ENCODE measurements around the gene LGALS4. TPM values are rescaled to one million over a fixed set of nuclear protein-coding genes. Genes with fewer than 3 reads are reported as not detected.

LGALS4 gene
- total RNA-seq, 1 experiment from 2014 or later, result not detected

DNA sequence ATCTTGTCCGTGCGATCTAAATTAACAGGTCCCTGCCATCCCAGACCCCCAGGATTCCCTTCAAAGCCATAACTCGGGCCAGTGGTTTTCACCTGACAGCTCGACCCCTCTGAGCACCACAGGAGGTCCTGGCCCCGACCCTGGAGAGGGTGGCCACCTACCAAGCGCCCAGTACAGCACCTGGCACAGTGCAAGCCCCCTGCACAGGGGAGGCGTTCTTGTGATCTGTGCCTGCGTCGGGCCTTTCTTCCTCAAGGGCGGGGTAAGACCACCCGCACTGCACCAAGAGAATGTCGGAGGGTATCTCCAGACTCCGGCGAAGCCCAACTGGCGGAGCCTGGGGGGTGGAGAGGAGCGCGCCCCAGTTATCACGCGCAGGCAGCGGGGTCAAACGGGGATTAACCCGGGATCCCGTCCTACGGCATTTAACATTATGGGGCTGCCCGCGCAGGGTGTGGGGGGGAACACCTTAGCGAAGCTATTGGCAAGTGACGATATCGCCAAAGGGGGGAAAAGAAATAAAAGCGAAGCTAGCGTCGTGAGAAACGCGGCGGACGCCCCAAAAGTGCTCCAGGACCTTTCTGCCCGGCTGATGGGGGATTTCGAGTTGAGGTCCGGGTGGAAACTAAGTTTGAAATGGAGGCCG, 38.4 kb upstream of the LGALS4 start:
- DNase-seq (ENCODE audit: unreplicated experiment), result no peak
- Mint-ChIP-seq H3K4me1 (ENCODE audit: insufficient read depth, unreplicated experiment) (peaks cover 18% of the 10 kb centered on the region), H3K27ac (ENCODE audit: low read depth, unreplicated experiment) (peak overlapping the region; percentile 99), H3K4me3 (ENCODE audit: unreplicated experiment) (peak overlapping the region; percentile 97), H3K36me3 (ENCODE audit: insufficient read depth, unreplicated experiment) (peaks cover 38% of the 10 kb centered on the region), H3K27me3 (ENCODE audit: insufficient read depth, unreplicated experiment) (no peaks in the 10 kb centered on the region), H3K9me3 (ENCODE audit: unreplicated experiment) (no peaks in the 10 kb centered on the region)
- intact Hi-C loops (cut with micrococcal nuclease), result loop anchor here (1.0 to 5.0 kb wide), 3 partner anchors 48 to 199 kb away; partner anchors contain the start of genes MRPS12, NFKBIB, SARS2 and SIRT2
- TF ChIP-seq, protein P1, sequence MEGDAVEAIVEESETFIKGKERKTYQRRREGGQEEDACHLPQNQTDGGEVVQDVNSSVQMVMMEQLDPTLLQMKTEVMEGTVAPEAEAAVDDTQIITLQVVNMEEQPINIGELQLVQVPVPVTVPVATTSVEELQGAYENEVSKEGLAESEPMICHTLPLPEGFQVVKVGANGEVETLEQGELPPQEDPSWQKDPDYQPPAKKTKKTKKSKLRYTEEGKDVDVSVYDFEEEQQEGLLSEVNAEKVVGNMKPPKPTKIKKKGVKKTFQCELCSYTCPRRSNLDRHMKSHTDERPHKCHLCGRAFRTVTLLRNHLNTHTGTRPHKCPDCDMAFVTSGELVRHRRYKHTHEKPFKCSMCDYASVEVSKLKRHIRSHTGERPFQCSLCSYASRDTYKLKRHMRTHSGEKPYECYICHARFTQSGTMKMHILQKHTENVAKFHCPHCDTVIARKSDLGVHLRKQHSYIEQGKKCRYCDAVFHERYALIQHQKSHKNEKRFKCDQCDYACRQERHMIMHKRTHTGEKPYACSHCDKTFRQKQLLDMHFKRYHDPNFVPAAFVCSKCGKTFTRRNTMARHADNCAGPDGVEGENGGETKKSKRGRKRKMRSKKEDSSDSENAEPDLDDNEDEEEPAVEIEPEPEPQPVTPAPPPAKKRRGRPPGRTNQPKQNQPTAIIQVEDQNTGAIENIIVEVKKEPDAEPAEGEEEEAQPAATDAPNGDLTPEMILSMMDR (IDR thresholded peaks at IDR 0.05; ENCODE audit: unreplicated experiment), result no peak
- ChIA-PET CTCF (interaction anchor here (0.6 to 3.0 kb wide), 5 partner anchors 36 to 545 kb away, joined by 3 to 11 read pairs (median 4); partner anchors contain the start of genes MRPS12 and SARS2), POLR2A (interaction anchor here (0.6 to 4.1 kb wide), 24 partner anchors 10 to 547 kb away, joined by 3 to 40 read pairs (median 4); partner anchors contain the start of genes ACTN4, C19orf33, ECH1 and EIF3K)
- TSS peak; percentile 87 for BruUV-seq (replicated peaks)

DNA sequence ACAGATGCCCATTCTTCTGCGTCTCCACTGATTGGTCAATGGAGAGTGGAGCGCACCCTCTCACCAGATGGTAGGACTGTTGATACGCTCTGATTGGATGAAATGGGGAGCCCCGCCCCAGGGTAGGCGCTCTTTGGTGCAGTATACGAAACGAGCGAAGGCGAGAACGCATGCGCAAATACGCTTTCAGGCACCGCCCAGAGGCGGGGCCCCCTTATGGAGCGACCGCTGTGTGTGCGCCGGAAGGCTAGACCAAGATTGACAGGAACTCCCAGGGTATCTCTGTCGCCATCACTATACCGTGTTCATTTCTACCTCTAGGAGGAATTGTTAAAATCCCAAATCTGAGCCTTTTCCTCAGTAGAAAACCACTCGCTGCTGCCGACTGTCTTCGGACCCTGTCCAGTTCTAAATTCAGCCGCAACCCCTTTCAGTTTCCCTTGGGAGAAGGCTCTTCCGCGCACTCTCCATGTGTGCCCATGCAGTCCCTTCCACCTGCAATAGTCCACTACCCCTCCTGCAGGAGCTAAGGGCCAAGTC, 37.8 kb upstream of the LGALS4 start:
- TF ChIP-seq, protein P1 (IDR thresholded peaks at IDR 0.05; ENCODE audit: unreplicated experiment), result no peak
- Mint-ChIP-seq H3K4me1 (ENCODE audit: insufficient read depth, unreplicated experiment) (peaks cover 18% of the 10 kb centered on the region), H3K9me3 (ENCODE audit: unreplicated experiment) (no peaks in the 10 kb centered on the region), H3K4me3 (ENCODE audit: unreplicated experiment) (peak overlapping the region; percentile 97), H3K27me3 (ENCODE audit: insufficient read depth, unreplicated experiment) (no peaks in the 10 kb centered on the region), H3K36me3 (ENCODE audit: insufficient read depth, unreplicated experiment) (peaks cover 44% of the 10 kb centered on the region), H3K27ac (ENCODE audit: low read depth, unreplicated experiment) (peak overlapping the region; percentile 99)
- BruUV-seq (replicated peaks), result no TSS peak
- ChIA-PET CTCF (interaction anchor here (0.6 to 1.1 kb wide), 2 partner anchors 80 to 546 kb away, joined by 3 to 5 read pairs; partner anchors contain the start of genes MRPS12 and SARS2), POLR2A (interaction anchor here (0.7 to 4.1 kb wide), 14 partner anchors 12 to 287 kb away, joined by 3 to 40 read pairs (median 6); partner anchors contain the start of genes ACTN4, ECH1, EIF3K and MRPS12)
- intact Hi-C loops (cut with micrococcal nuclease), result loop anchor here (1.0 to 5.0 kb wide), 3 partner anchors 49 to 198 kb away; partner anchors contain the start of genes MRPS12, NFKBIB, SARS2 and SIRT2
- DNase-seq (ENCODE audit: unreplicated experiment), result no peak

DNA sequence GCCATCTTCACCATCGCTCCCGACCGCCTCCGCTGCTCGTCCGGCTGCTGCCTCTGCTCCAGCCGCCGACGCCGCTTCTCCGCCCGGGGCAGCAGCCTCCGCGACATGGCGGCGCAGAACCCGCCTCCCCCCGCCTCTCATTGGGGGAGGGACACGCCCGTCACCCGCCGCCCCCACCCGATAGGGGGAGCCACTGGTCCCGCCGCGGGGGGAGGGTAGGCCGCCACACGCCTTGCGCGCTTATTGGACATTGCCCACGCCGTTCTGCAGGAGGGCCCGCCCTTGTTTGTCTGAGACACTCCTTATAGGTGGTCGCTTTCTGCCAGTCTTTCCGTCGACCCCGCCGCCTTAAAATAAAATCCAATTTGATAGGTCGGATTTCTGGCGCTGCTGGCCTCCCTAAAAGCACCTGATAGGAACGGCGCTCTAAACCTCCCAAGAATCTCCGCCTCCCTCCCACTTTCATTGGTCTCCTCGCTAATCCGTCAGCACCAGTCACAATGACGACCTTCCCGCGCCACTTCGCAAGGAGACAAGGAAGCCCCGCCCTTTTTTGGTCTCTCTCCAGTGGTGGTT, 37.2 kb upstream of the LGALS4 start, which contains the start of gene HNRNPL:
Gene HNRNPL, minus strand, starts transcription at position 127 of the 576 bp plus-strand sequence. Its CDS starts 20 bp downstream, at position 107.
- POLR2A ChIA-PET, result interaction anchor here (0.7 to 4.1 kb wide), 20 partner anchors 11 to 919 kb away, joined by 3 to 59 read pairs (median 6); partner anchors contain the start of genes ACTN4, ECH1, EIF3K and MRPS12
- BruUV-seq (replicated peaks), result no TSS peak
- peaks cover 18% of the 10 kb centered on the region for H3K4me1 Mint-ChIP-seq (ENCODE audit: insufficient read depth, unreplicated experiment)

More for the DNA sequence above, 37.2 kb upstream of the LGALS4 start, which contains the start of gene HNRNPL:
- Mint-ChIP-seq H3K4me3 (ENCODE audit: unreplicated experiment) (peak within 1 kb of the TSS; percentile 97), H3K36me3 (ENCODE audit: insufficient read depth, unreplicated experiment) (peaks cover 49% of the 10 kb centered on the region), H3K27ac (ENCODE audit: low read depth, unreplicated experiment) (peak within 1 kb of the TSS; percentile 99), H3K27me3 (ENCODE audit: insufficient read depth, unreplicated experiment) (no peaks in the 10 kb centered on the region), H3K9me3 (ENCODE audit: unreplicated experiment) (no peaks in the 10 kb centered on the region)
- DNase-seq (ENCODE audit: unreplicated experiment), result peak; percentile 100
- TF ChIP-seq, protein P1 (IDR thresholded peaks at IDR 0.05; ENCODE audit: unreplicated experiment), result no peak
- intact Hi-C loops (cut with micrococcal nuclease), result loop anchor here (1.0 to 5.0 kb wide), 3 partner anchors 49 to 198 kb away; partner anchors contain the start of genes MRPS12, NFKBIB, SARS2 and SIRT2
- CTCF ChIA-PET, result interaction anchor here (0.7 kb wide), 1 partner anchor 1197 kb away, joined by 5 read pairs; no protein-coding TSS in a partner anchor

Measured in MCF 10A (cell line).